GM13976 (cell line): ENCODE results near the gene EHD4.

Source experiments
- DNase-seq: peaks from one replicate; pipeline ENCODE4 v3.0.0; 2012; ENCODE audit warnings: low spot score
- CTCF ChIP-seq: IDR thresholded peaks from 2 replicates; pipeline ENCODE4 v1.5.1; 2012; ENCODE audit warnings: borderline replicate concordance, mild to moderate bottlenecking; ENCODE audit not compliant: insufficient read depth; ENCODE audit errors: extremely low read depth, missing control alignments, control extremely low read depth
- in situ Hi-C: fragments of 300-500 bp; cut with MboI; formaldehyde crosslinking; loops from one replicate; pipeline ENCODE4 v1.12.0; 2022; ENCODE audit warnings: low sequenced_read_pairs, mixed read lengths, inconsistent platforms; ENCODE audit not compliant: unreplicated experiment

Gene EHD4

GRCh38 chr15:41901431-41901830 is 70.9 kb downstream of the EHD4 start:
- in situ Hi-C loops = no loop called here
- DNase-seq = no peak
- no peak for TF ChIP-seq CTCF

- in situ Hi-C loops = no loop called here
- TF ChIP-seq CTCF = no peak
- no peak for DNase-seq
These were observed 71.6 kb downstream of the EHD4 start for GRCh38 chr15:41900526-41901380.

GRCh38 chr15:41899854-41900442 is 72.4 kb downstream of the EHD4 start:
- in situ Hi-C loops = no loop called here
- DNase-seq = no peak
- TF ChIP-seq CTCF = no peak

GRCh38 chr15:41897363-41897799 is 75.0 kb downstream of the EHD4 start:
- TF ChIP-seq CTCF = no peak
- DNase-seq = no peak
- in situ Hi-C loops = no loop called here

GRCh38 chr15:41896566-41896965 is 75.8 kb downstream of the EHD4 start:
- in situ Hi-C loops = no loop called here
- no peak for TF ChIP-seq CTCF
- no peak for DNase-seq

- TF ChIP-seq CTCF = no peak
- DNase-seq = no peak
- in situ Hi-C loops = no loop called here
These were observed 76.4 kb downstream of the EHD4 start for GRCh38 chr15:41895957-41896356.

- in situ Hi-C loops = no loop called here
- no peak for DNase-seq
- no peak for TF ChIP-seq CTCF
These were observed 76.9 kb downstream of the EHD4 start for GRCh38 chr15:41895491-41895890.
